Measurements from ENCODE around the gene TBC1D9.

TBC1D9 gene

DNA sequence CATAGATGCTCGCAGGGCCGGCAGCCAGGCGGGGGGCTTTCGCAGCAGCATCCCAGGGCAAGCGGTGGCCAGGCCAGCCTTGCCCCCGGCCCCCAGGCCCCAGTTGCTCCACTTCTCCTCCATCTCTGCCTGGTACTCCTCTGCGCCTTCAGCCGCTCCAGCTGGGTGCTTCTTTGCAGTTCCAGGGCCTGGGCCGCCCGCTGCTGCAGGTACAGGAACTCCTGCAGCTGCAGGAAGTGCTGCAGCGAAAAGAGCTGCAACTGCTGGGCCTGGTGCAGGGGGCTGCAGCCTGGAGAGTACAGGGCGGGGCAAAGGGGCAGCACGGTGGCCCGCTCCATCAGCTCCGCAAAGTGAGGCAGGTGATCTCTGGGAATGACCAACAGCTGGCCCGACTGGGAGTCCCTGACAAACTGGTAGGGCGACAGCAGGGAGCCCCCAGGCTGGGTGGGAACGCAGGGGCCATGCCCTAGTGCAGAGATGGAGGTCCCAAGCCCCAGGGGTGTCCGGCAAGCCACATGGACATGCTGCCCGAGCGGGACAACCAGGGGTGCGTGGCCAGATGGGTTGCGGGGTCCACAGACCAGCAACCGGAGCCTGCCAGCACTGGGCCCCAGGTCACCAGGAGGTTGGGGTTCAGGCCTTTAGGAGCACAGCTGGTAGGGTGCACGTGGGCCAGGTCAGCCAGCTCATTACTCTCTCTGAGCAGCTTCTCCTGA lies 111.6 kb downstream of the TBC1D9 start:
- no peak for FAIRE-seq

DNA sequence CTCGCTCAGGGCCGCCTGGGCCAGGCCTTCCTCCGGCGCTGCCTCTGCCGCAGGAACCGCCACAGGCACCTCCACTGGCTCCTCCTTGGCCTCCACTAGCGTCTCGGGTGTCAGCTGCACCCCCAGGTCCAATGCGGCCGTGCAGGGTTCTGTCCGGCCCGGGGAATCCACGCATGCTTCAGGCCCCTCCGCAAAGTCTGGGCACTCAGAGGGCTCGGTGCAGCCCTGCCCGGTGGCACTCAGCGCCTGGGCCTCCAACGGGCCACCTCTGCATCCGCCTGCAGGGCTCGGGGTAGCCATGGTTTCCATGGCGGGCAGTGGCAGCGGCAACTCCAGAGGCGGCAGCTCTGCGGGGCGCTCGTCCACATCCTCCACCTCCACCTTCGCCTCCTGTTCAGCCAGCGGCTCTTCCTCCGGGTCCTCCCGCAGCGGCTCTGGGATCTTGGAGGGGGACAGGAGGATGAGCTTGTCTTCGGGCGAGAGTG lies 112.6 kb downstream of the TBC1D9 start:
- FAIRE-seq = no peak

GRCh38 chr4:140642674-140643437 lies 113.3 kb downstream of the TBC1D9 start:
- no peak for FAIRE-seq

DNA sequence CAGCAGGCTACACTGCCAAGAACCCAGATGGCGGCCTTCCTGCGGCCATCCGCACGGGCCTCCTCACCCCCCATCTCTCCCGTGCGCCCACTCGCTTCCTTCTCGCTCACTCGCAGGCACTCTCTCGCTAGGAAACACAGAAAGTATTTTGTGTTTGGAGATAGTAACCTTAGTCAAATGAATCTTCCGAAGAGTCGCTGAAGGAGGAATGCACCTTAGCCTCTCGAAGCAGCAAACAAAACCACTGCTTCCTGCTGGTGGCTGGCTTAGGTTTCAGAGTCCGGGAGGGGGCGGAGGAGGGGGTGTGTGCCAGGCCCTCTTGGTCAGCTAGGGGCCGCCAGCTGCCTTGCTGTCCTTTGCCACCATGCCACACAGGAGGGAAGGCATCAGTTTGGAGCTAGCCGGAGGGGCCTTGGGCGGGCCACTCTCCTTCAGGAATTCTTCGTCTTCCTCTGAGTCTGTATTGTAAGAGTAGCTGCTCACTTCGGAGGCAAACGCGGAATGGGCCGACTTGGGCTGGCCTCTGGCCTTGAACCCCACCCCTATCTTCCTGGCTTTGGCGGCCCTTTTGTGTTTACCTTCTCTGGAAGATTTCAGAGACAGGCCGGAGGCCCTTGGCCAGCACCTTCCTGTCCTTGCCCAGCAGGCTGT lies 114.3 kb downstream of the TBC1D9 start:
- FAIRE-seq = no peak

DNA sequence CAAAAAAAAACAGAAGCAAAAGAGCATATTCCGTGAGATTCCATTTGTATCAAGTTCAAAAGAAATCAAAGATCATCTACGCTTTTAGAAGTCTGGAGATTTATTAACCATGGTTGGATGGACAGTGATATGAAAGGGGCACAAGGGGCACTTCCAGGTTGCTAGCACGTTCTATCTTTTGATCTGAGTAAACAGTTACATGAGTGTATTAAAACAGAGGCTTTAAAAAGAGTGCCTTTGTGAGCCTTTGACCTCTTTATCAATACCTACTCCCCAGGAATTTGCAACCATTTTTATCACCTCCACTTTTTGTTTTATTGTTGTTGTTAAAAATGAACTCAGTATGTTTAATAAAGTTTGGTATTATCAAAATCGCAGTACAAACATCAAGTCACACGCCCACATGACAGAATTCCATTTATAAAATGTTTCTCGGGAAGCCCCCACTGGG lies 115.1 kb downstream of the TBC1D9 start:
- FAIRE-seq = no peak

DNA sequence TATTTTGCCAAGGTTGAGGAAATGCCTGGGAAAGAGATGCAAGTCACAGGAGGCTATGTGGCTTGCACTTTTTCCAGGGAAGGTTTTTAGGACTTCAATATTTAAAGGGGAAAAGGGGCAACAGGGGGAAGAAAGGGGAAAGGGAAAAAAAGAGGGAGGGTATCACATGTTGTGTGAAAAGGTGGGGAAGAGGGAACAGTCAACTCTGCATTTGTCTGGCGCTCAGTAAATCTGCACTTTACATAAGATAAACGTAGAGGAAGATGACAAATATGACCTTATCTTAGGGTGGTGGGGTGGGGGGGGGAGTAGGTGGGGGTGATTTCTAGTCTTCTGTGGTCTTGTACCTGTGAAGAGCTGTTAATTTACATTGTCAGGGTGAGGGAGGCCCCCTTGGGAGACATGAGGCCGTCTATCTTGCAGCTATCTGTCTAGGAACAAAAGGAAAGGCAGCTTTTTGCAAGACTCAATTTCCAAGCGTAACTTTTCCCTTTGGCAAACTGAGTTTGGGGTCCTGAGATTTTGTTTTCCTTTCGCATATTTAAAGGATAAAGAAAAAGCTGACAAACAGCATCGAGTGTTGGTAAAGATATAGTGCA lies 115.9 kb downstream of the TBC1D9 start:
- FAIRE-seq = no peak

DNA sequence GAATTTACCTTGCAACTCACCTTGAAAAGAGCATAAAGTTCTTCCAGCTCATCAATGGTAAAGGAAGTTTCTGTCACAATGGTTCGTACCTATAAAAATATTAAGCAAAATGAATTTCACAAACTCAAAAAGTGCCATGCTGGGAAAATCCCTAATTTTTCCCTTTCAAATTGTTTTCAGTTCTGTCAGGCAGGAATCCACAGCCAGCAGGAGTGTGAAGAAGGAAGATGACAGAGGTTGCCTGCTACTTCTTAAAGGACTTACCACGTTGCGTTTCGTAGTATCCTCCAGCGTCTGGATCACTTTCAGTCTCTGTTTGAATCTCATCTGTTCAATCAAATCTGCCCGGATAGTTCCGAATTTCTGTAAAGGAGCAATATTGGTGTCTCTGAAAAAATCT lies 117.1 kb downstream of the TBC1D9 start:
- no peak for FAIRE-seq

DNA sequence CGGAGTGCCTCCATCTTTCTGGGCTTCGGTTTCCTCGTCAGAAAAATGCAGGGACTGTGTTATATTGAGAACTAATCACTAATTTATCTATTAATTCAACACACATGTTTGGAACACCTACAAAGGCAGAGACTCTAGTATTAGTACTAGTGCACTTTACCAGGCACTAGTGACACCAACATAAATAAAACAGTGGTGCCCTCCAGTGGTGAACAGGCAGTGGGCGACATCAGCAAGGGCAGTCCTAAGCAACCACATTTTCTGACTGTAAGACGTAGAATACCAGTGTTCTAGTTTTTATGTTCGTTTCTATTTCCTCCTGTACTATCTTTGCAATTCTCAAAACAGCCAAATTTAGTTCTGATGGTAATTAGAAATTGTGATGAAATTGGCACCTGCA lies 118.3 kb downstream of the TBC1D9 start:
- peak; percentile 72 for FAIRE-seq

- no peak for FAIRE-seq
These were observed 120.6 kb downstream of the TBC1D9 start for GRCh38 chr4:140635606-140636005.

GRCh38 chr4:140633951-140634350 lies 122.2 kb downstream of the TBC1D9 start:
- FAIRE-seq = no peak

DNA sequence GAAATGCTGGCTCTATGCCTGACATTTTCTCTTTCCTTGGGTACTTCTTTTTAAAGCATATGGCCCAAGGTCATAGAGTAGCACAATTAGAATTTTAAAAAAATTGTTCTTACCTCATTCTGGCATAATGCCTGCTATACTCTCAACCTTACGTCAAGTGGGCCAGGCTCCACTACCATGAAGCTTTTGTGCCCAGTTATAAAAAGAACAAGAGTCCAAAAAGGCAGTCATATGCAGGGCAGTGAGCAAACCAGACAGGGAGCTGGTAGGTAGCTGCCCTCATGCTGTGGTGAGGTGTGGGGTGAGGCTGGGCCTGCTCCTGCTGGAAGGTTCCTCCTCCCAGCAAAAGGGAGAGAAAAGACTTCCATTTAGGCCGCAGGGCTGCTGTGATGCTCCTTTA lies 123.1 kb downstream of the TBC1D9 start:
- no peak for FAIRE-seq

GRCh38 chr4:140630246-140630645 lies 125.9 kb downstream of the TBC1D9 start:
- FAIRE-seq = no peak

DNA sequence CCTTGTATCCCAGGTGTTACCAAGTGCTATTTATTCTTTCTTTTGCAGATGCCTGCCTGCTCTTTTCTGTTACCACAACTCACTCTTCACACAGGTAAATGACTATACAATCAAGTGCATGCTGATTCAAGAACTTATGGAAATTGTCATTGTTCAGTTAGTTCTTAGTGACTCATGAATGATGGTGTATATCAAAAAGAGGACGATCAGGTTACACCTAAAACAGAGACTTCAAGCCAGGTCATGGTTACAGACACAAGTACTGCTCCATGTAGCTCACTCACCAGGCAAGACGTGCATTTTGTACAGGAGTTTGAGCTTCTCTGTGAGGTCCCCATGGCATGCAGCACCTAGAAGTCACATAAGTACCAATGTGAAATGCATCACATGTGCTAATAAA lies 128.2 kb downstream of the TBC1D9 start:
- no peak for FAIRE-seq

GRCh38 chr4:140626661-140627376 lies 129.4 kb downstream of the TBC1D9 start:
- FAIRE-seq = no peak

GRCh38 chr4:140622333-140622958 lies 133.7 kb downstream of the TBC1D9 start:
- FAIRE-seq = no peak

GRCh38 chr4:140621161-140621560 lies 135.0 kb downstream of the TBC1D9 start:
- FAIRE-seq = no peak

DNA sequence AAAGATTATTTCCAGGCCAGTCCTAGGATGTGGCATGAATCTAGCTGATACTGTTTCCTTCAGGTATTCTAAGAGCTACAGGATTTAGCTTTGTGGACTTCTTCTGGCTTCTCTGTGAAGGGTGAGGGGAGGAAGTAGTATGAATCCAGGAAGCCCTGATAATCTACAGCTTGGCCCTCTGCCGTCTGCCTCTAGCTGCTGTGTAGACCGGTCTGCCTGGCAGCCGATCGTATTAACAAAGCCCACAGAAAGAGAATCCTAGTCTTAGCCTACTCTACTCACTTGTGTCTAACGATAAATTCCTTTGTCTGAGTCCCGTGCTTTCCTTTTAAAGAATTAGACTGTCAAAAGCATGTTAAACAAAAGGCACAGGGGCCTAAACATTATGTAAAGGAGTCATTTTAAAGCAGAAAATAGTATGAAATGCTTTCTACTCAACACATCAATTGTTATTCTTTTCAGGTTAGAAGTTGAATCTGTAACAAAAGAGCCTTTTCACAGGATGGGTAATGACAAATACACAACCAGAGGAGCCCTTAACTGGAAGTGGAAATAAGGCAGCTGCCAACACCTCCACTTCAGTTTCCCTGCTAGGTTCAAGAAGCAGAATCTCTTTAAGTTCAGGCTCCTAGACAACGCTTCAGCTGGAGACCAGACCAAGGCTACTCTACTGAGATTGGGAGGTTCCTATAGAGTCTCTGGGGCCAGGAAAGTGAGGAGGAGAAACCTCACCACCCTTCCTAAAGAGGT lies 138.5 kb downstream of the TBC1D9 start:
- FAIRE-seq = no peak

GRCh38 chr4:140615451-140615850 lies 140.7 kb downstream of the TBC1D9 start:
- no peak for FAIRE-seq

DNA sequence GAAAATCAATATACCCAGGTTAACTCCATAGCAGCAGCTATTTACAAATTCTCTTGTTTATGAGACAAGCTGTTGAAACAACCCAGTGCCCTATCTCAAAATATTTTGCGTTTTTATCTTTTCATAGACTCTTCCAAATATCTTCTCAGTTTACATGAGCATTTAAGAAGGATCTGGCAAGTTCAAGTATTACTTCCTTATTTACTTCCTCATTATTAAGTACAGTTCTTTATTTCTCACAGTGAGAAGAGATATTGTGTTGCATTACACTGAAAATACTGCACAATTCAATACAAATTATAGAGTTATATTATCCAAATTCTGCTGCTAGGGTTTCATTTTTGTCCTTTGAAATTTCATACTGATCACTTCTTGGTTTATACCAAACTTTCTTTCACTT lies 143.8 kb downstream of the TBC1D9 start:
- FAIRE-seq = no peak

DNA sequence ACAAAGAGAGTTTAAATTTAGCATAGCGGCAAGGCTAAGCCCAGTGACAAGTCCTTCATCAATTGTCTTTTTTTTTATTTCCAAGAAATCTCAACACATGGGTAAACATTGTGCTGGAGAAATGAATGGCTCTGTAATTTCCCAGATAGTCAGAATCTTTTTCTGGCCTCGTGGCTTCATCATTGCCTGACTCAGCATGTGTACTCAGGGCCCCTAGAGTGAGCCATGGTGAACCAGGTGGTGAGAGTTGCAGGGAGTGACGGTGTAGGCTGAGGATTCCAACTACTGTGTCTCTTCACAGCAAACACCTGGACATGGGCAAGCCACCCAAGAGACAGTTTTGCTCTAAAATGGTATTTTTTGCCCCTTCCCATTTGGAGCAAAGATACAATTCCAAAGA lies 144.3 kb downstream of the TBC1D9 start:
- no peak for FAIRE-seq
